ENCODE data around the gene MPP2.

- no peak for TF ChIP-seq CTCF (IDR thresholded peaks at IDR 0.05)
- TF ChIP-seq POLR2A (IDR thresholded peaks at IDR 0.05), result no peak
Measured at GRCh38 chr17:43827596-43827995, 79.7 kb downstream of the MPP2 start.
